CD4-positive, alpha-beta T cell (primary cell): ENCODE results near the gene GPR155. TPM values are rescaled to one million over a fixed set of nuclear protein-coding genes. Genes with fewer than 3 reads are reported as not detected.

Experiments used
- ATAC-seq: fragments of 200-7000 bp; cut with Tn5 transposase; one replicate; pipeline ENCODE4 v1.10.0; 2022; ENCODE audit warnings: mild to moderate bottlenecking; ENCODE audit not compliant: poor library complexity
- CTCF ChIA-PET: fragments of 350-600 bp; sonication (Branson Sonifier 250); formaldehyde crosslinking; loops from one replicate; lab custom pipeline; 2021; ENCODE audit warnings: antibody characterized with exemption, inconsistent platforms; lab: Charles Lee
- POLR2A ChIA-PET: fragments of 350-600 bp; sonication (Branson Sonifier 250); formaldehyde crosslinking; loops from one replicate; lab custom pipeline; 2021; ENCODE audit warnings: antibody characterized with exemption, inconsistent platforms; lab: Charles Lee
- DNase-seq, 14 experiments: peaks; one replicate each; pipeline ENCODE4 v3.0.0-alpha.2; 2013 to 2020; ENCODE audit warnings: mixed read lengths in 2 of 14
- H3K27ac ChIP-seq, 2 donors: one replicate each; pipeline versions ENCODE4 v1.5.1 to v1.7.0; 2013; ENCODE audit warnings: low read length in 2 of 2, low read depth in 1 of 2, mild to moderate bottlenecking in 1 of 2
- H3K27me3 ChIP-seq, 2 experiments: 1 replicate in 1 of 2; 2 replicates in 1 of 2; pipeline versions ENCODE4 v1.6.1 to v1.7.0; 2013; ENCODE audit warnings: low read length in 2 of 2, control low read depth in 1 of 2, mild to moderate bottlenecking in 1 of 2, moderate library complexity in 1 of 2; ENCODE audit not compliant: insufficient read depth in 2 of 2, control insufficient read depth in 1 of 2
- H3K36me3 ChIP-seq: one replicate; pipeline ENCODE4 v1.6.1; 2013; ENCODE audit warnings: low read length, control low read depth; ENCODE audit not compliant: insufficient read depth
- H3K4me1 ChIP-seq: one replicate; pipeline ENCODE4 v1.6.1; 2013; ENCODE audit warnings: low read length, control low read depth; ENCODE audit not compliant: insufficient read depth
- H3K4me3 ChIP-seq: one replicate; pipeline ENCODE4 v1.5.1; 2013; ENCODE audit warnings: mild to moderate bottlenecking, low read length, moderate library complexity
- H3K9me3 ChIP-seq, 2 experiments: 1 replicate in 1 of 2; 2 replicates in 1 of 2; pipeline versions ENCODE4 v1.6.1 to v1.7.0; 2013; ENCODE audit warnings: low read length in 2 of 2, mild to moderate bottlenecking in 2 of 2, control low read depth in 1 of 2, moderate library complexity in 1 of 2; ENCODE audit not compliant: control insufficient read depth in 1 of 2, insufficient read depth in 1 of 2
- H3K27ac Mint-ChIP-seq: one replicate; pipeline ENCODE4 v1.8.0; 2020; ENCODE audit warnings: mixed read lengths
- H3K27me3 Mint-ChIP-seq: one replicate; pipeline ENCODE4 v1.8.0; 2021; ENCODE audit warnings: mixed read lengths
- H3K36me3 Mint-ChIP-seq: one replicate; pipeline ENCODE4 v1.8.0; 2021; ENCODE audit warnings: low read depth, mixed read lengths
- H3K4me1 Mint-ChIP-seq: one replicate; pipeline ENCODE4 v1.8.0; 2021; ENCODE audit warnings: low read depth, mixed read lengths
- H3K4me3 Mint-ChIP-seq: one replicate; pipeline ENCODE4 v1.8.0; 2020; ENCODE audit warnings: mild to moderate bottlenecking, mixed read lengths
- H3K9me3 Mint-ChIP-seq: one replicate; pipeline ENCODE4 v1.8.0; 2020; ENCODE audit warnings: mixed read lengths
- CTCF ChIP-seq: fragments of 200-600 bp; IDR thresholded peaks from one replicate; pipeline ENCODE4 v1.8.0; 2022; ENCODE audit warnings: antibody characterized with exemption, mild to moderate bottlenecking
- intact Hi-C, 2 experiments: fragments of 100-400 bp; cut with DNase I in 1 of 2; cut with micrococcal nuclease in 1 of 2; formaldehyde crosslinking; loops; one replicate each; pipeline versions ENCODE4 v1.15.1 to v1.9.0; 2023 to 2025; cut with DNase I, micrococcal nuclease
- total RNA-seq, 174 experiments: library from RNA in 2 of 174; stranded (reverse) in 2 of 174; gene quantifications; one replicate each; pipeline ENCODE4 v1.2.3 and lab custom pipeline; 2021 to 2026

GPR155 gene
- total RNA-seq, 2 experiments from 2014 or later = 8.3 to 9.0 TPM

- Histone ChIP-seq H3K4me1 (peaks cover 2% of the 10 kb centered on the region), H3K27me3 (no peaks in the 10 kb centered on the region), H3K36me3 (no peaks in the 10 kb centered on the region), H3K4me3 (no peak overlapping the region), H3K9me3 (no peaks in the 10 kb centered on the region), H3K27ac (no peak overlapping the region)
- intact Hi-C loops = loop anchor here (5.0 kb wide), 1 partner anchor 37 kb away; the partner anchor contains the start of gene GPR155 (in 2 of the 2)
- no peak for TF ChIP-seq CTCF
- Mint-ChIP-seq H3K4me3 (no peak overlapping the region), H3K9me3 (peaks cover 11% of the 10 kb centered on the region), H3K27me3 (no peaks in the 10 kb centered on the region), H3K4me1 (peaks cover 17% of the 10 kb centered on the region), H3K27ac (no peak overlapping the region), H3K36me3 (peaks cover 11% of the 10 kb centered on the region)
- ATAC-seq (no peak), DNase-seq (peak in 3 of 14 experiments; percentile 6 to 32 (median 29))
- POLR2A ChIA-PET = interaction anchor here (0.6 kb wide), 1 partner anchor 8 kb away, joined by 3 read pairs; no protein-coding TSS in a partner anchor
- CTCF ChIA-PET = interaction anchor here (3.1 kb wide), 1 partner anchor 61 kb away, joined by 18 read pairs; no protein-coding TSS in a partner anchor
These were observed 37.7 kb upstream of the GPR155 start for GRCh38 chr2:174524527-174524926.

- Mint-ChIP-seq H3K36me3 (peaks cover 7% of the 10 kb centered on the region), H3K9me3 (peaks cover 4% of the 10 kb centered on the region), H3K4me1 (peaks cover 17% of the 10 kb centered on the region), H3K27ac (no peak overlapping the region), H3K27me3 (no peaks in the 10 kb centered on the region), H3K4me3 (no peak overlapping the region)
- Histone ChIP-seq H3K4me3 (no peak overlapping the region), H3K27ac (no peak overlapping the region), H3K36me3 (no peaks in the 10 kb centered on the region), H3K4me1 (peaks cover 2% of the 10 kb centered on the region), H3K9me3 (no peaks in the 10 kb centered on the region), H3K27me3 (no peaks in the 10 kb centered on the region)
- intact Hi-C loops = loop anchor here (1.0 to 5.0 kb wide), 2 partner anchors 35 to 60 kb away; partner anchors contain the start of gene GPR155 (in 2 of the 2)
- peak; percentile 75 for TF ChIP-seq CTCF
- POLR2A ChIA-PET = interaction anchor here (1.4 to 2.5 kb wide), 2 partner anchors 40 to 60 kb away, joined by 3 to 12 read pairs; no protein-coding TSS in a partner anchor
- ATAC-seq (no peak), DNase-seq (peak in 3 of 14 experiments; percentile 27 to 40 (median 39))
- CTCF ChIA-PET = interaction anchor here (0.6 to 3.1 kb wide), 3 partner anchors 10 to 62 kb away, joined by 3 to 18 read pairs (median 3); no protein-coding TSS in a partner anchor
These were observed 35.7 kb upstream of the GPR155 start for GRCh38 chr2:174522553-174522952.

- intact Hi-C loops = no loop called here
- no peaks in the 10 kb centered on the region for H3K4me1 ChIP-seq
- H3K36me3 Mint-ChIP-seq = no peaks in the 10 kb centered on the region
- no peak overlapping the region for H3K27ac ChIP-seq
- H3K36me3 ChIP-seq = no peaks in the 10 kb centered on the region
- no peak for TF ChIP-seq CTCF
- H3K27me3 ChIP-seq = no peaks in the 10 kb centered on the region
- no peaks in the 10 kb centered on the region for H3K9me3 Mint-ChIP-seq
- no peaks in the 10 kb centered on the region for H3K9me3 ChIP-seq
- peaks cover 16% of the 10 kb centered on the region for H3K4me1 Mint-ChIP-seq
- POLR2A ChIA-PET = interaction anchor here (2.0 kb wide), 1 partner anchor 26 kb away, joined by 6 read pairs; no protein-coding TSS in a partner anchor
- no peak overlapping the region for H3K4me3 Mint-ChIP-seq
- DNase-seq (no peak), ATAC-seq (no peak)
- CTCF ChIA-PET = no interaction called here
- no peak overlapping the region for H3K4me3 ChIP-seq
- H3K27me3 Mint-ChIP-seq = no peaks in the 10 kb centered on the region
- H3K27ac Mint-ChIP-seq = no peak overlapping the region
These were observed 31.6 kb upstream of the GPR155 start for GRCh38 chr2:174518395-174518794.
